GM12891 (cell line): ENCODE results near the gene ADAMTS8.

Experiments used
- POLR2A ChIP-seq: IDR thresholded peaks from 2 replicates; pipeline ENCODE4 v1.6.1; 2011; ENCODE audit warnings: low read depth, low read length, control low read depth
- POLR2AphosphoS5 ChIP-seq: IDR thresholded peaks from 2 replicates; pipeline ENCODE4 v1.6.1; 2011; ENCODE audit warnings: low read depth, low read length, control low read depth
- TAF1 ChIP-seq: IDR thresholded peaks from 2 replicates; pipeline ENCODE4 v1.6.1; 2011; ENCODE audit warnings: low read depth, low read length, control low read depth

DNA sequence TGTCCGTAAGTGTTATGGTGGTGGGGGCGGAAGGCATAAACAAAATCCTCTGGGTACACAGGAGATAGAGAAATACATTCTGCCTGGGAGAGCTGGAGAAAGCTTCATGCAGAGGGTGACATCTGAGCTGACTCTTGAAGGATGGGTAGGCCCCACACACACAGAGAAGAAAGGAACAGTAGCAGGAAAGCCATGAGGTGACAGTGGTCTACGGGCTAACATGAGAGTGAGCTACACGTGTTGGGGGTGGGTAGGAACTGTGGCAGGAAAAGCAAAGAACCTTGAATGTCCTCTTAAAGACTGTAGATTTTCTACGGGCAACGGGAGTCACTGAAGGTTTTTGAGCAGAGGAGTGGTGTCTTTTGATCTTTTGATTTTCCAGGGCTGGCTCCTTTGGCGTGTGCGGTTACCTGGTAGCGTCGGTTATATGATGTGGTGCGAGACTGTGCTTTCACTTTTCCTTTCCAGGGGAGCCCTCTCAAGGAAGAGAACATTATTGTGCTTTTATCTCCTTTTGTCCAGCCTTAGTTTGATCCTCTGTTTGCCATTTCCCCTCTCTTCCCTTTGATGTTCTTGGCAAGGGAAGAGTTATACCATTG is 39.7 kb downstream of the ADAMTS8 start:
- TF ChIP-seq TAF1 (no peak), POLR2A (no peak), POLR2AphosphoS5 (no peak)
